DOHH2 (cell line): ENCODE measurements around the gene FOSL2.

ENCODE experiments used
- CTCF ChIP-seq: fragments of 200-600 bp; sonication (generic); IDR thresholded peaks from one replicate; pipeline ENCODE4 v1.5.1; 2014; ENCODE audit warnings: antibody characterized with exemption, mild to moderate bottlenecking, low read depth, low read length; ENCODE audit not compliant: poor library complexity, severe bottlenecking
- EZH2phosphoT487 ChIP-seq: fragments of 200-600 bp; sonication (generic); IDR thresholded peaks from 2 replicates; pipeline ENCODE4 v1.6.1; 2017; ENCODE audit warnings: borderline replicate concordance, mild to moderate bottlenecking, antibody characterized with exemption, low read length, moderate library complexity, mixed read lengths

DNA sequence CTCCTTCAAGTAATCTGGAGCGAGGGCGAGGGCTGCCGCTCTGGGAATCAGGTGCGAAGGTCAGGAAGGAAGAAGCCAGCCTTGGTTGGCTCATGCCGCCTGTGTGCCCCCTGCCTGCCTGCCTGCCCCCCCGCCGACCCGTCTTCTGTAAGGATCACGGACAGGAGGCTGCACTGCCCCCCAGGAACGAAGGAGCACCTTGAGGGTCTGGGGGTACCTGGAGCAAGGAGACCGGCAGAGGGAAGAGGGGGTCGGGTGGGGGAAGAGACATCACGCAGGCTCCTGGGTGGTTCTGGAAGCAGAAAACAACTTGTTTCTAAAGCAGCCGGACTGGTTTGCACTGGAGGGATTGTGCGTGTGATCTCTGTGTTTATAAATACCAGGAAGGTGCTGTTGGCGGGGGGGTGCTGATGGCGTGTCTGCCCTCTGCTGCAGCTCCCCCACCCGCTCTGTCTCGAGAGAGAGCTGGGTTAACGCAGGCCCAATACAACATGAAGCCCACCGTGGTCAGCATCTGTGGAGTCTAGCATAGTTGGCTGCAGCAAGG, 1.7 kb downstream of the FOSL2 start:
- TF ChIP-seq CTCF = no peak
- TF ChIP-seq EZH2phosphoT487 = peak; percentile 80; the same call in 1 of the 2 replicates
